ENCODE data around the gene GPHB5.
"Not testable (repeated sequence)": the region's sequence is repeated elsewhere in the genome, so short reads cannot be mapped to it uniquely, and the experiment has no call there.

Gene GPHB5

DNA sequence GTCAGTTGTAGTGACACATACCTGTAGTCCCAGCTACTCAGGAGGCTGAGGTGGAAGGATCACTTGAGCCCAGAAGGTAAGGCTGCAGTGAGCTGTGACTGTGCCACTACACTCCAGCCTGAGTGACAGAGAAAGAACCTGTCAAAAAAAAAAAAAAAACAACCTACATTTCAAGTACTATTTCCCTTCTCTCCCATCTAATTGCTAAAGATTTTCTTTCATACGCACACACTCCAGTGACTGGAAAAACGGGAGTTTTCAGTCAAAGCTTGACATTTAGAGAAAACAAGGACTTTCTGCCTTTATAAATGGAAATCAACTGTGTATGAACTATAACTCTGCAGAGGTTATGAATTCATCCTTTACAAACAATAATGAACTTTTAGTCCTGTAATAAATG is 25.9 kb downstream of the GPHB5 start:
- no peak for DNase-seq

DNA sequence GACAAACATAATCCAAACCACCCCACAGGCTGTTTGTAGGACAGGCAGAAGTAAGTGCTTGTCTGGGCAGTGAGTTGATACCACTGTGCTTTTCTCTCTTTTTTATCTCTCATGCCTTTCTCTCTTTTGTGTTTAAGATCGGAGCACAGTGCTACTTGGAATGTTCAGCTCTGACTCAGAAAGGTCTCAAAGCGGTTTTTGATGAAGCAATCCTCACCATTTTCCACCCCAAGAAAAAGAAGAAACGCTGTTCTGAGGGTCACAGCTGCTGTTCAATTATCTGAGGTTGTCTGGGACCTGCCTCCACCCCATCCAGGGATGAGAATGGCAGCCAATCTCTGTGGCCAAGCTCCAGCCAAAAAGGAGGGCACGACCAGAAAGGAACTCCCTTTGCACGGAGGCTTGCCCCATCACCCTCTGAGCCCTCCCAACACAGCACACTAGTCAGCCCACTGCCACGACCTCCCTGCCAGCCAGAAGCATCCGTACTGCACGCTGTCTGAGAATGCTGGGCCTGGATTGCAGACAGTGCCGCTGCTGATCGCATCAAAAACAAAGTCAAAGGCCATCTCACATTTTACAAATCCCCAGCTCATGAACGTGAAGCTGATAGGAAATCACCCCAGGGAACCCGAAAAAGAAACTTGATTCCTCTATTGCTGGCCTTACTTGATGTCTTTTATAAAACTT is 27.8 kb downstream of the GPHB5 start:
- DNase-seq = peak; percentile 82

DNA sequence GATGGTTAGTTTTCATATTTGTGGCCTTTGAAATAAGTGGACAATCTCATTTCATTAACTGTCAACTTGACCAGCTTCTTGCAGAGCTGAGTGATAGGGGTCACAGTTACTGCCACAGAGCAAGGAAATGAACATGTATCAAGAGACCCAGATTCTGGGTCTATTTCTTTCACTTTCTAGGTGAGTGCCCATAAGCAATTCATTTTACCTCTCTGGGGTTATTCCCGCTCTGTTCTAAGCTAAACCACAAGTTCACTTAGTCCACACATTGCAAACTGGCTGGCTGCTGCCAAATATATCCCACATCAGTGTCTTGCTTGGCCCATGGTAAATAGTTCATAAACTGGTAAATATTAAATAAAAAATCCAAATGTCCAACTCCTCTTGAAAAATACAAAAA is 29.9 kb downstream of the GPHB5 start:
- no peak for DNase-seq

DNA sequence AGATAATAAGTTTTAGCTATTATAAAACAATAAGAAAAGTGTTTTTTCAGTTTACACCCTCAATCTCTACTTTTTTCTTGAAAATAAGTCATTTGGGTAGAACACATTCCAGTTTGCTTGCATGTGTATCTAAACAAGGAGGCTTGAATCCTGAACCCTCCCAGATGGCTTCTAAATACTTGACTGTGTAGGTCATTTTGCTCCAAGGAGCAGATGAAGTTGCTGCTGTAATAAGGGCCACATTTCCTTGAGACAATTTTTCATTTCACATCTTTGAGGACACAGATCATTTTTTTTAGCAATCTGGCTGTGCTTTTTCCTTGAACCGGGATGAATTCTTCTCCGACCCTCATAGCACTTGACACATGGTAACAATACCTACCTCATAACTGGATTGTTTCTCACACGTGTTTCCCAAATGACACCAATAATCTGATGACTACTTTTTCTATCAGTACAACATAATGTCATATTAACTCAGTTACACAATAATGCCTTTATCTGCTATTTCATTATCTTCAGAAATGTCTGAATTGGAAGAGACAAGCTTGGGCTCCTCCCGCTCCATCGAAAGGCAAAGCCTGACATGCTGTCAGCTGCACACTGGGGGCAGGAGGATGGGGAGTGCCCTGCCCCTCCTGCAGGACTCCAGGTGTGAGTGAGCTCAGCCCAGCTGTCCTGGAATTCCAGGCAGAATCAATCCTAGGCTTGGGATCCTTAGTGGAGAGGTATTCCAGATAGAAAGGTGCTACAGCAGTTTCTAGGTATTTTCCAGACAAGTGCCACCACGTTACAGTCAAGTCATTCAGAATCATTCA is 30.9 kb downstream of the GPHB5 start:
- no peak for DNase-seq

DNA sequence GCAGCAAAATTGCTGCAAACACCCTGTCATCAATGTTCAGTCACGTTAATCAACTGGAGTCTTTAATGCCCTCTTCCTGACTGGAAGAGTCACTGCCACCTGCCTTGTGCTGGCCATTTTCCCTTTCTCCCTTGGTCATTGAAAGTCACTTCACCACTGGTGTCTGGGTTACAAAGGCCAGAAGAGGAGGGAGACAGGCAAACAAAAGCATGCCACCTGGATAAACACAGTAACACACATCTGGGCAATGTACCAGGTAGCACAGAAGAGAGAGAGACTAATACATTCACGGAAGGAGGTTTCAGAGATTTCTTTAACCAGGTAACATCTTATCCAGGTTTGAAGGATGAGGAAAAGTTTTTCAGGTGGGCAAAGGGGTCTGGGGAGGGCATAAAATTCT is 32.7 kb downstream of the GPHB5 start:
- DNase-seq = no peak

DNA sequence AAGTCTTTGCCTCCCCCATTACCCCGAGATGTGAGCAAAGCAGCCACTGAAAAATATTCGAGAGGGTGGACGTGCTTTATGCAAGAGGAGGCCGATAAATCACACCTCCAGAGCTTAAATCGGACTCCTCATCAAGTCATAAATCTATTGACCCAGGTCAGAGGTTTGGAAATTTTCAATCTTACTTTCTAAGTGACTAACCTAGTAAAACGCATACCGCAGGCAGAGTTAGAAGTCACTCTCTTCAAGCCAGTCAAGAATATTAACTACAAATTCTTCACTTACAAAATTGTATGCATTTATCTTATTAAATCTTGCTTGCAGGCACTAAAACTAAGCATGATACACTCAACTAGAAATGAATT is 34.9 kb downstream of the GPHB5 start:
- no peak for DNase-seq

DNA sequence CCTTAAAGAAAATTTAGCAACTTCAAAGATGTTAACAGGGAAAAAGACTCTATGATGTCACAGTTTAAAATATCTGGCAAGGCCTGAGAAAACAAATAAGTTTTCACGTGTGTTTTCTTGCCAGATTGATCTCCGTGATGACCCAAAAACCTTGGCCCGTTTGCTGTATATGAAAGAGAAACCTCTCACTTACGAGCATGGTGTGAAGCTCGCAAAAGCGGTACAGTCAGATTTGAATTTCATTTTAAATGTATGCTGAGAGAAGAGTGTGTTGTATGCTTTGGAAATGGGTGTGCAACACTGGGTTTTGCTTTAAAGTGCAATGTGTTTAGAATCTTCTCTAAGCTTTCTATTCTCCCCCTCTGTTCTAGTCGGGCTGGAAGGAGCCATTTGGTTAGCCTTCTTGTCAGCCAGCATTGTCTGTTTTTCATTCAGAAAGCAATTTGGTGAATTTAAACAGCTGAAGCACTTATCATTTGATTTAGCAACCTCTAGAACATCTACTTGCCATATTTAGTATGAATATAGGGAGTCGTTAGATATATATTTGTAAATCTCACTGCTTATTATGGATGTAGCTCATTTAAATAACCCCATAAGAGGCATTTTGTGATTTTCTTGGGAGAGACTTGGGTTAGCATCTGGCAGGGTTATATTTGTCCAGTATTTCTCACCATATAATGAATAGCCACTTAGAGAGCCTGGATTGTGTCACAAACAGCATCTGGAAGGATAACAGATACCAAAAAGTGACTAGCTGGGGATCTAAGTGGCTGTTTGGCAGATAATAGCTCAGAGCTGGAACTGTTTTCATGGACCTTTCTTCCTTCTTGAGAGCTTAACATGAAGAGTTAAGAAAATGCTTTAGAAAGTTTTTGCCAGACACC is 35.5 kb downstream of the GPHB5 start:
- peak; percentile 66 for DNase-seq

DNA sequence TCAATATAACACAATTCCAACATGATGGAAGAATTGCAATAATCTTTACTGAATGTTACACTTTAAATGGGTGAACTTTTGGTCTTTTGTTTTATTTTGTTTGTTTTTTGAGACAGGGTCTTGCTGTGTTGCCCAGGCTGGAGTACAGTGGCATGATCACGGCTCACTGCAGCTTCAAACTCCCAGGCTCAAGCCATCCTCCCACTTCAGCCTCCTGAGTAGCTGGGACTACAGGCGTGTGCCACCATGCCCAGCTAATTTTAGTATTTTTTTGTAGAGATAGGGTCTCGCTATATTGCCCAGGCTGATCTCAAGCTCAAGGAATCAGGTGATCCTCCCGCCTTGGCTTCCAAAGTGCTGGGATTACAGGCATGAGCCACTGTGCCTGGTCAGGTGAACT is 38.8 kb downstream of the GPHB5 start:
- not testable (repeated sequence) for DNase-seq

DNA sequence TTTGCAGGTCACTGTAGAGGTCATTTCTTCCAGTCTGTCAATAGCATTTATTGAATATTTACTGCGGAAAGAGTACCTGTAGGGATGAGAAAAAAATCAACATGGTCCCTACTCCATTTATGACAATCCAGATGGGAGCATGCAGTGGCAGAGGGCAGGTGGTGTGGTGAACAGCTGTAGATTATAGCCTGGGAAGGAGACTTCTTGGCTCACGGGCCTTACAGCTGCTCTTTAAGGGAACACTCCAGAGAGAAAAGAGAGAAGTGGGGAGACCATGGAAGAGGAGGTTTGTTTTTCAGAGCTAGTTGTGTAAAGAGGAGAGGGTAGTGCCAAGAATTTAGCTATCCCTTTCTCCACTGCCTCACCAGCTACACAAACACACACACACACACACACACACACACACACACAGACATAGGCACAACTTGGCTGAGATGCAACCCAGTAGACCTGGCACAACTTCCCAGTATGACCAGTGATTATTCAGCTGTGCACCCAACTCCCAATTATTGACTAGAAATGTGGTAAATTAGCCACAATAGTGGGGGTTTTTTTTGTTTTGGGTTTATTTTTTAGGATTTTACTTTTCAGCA is 41.0 kb downstream of the GPHB5 start:
- no peak for DNase-seq

DNA sequence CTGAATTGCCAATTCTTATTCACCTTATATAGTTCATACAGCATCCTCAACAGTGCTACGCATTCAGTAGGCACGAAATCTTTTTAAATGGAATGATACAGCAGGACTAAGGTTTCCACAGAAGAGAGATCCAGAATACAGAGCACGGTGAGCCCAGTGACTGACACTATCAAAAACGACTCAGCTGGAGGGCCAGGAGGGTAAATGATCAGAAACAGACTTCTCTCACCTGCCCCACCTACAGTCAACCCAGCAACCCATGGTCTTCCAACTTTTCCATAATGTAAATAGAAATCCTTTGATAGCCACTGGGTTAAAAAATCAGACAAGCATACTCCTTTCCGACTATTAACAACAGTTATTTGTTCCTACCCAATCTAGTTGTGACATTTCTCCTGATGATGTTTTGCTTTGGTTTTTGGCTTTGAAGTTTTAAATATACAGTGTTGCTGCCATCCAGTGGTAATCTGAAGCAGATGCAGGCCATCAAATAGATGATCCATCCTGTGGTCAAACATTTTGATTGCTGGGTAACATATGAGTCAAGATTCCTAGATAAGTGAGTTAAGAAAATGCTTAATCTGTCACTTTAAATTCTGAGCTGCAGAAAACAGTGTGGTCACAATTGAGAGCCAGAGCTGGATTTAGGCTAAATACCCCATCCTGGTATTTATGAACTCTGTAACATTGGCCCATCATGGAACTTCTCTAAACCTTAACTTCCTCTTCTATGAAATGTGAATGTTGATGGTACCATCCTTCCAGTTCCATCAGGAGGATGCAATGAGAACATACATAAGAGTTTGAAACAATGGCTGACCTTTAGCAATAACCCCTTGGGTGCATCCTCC is 42.0 kb downstream of the GPHB5 start:
- DNase-seq = no peak

DNA sequence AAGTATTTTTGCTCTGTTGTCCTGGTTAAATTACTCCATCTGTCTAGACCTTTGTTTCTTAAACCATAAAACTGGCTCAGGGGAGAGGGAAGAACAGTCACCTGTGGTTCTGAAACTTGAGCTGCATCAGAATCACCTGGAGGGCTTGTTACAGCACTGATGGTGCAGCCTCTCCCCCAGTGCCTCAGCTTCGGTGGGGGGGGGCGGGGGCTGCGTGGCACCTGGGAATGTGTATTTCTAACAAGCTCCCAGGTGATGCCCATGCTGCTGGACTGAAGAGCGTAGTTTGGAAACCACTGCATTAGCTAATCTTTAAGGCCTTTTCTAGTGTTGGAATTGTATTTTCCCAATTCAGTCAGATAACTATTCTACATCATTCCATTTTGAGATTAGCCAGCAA is 42.7 kb downstream of the GPHB5 start:
- no peak for DNase-seq

DNA sequence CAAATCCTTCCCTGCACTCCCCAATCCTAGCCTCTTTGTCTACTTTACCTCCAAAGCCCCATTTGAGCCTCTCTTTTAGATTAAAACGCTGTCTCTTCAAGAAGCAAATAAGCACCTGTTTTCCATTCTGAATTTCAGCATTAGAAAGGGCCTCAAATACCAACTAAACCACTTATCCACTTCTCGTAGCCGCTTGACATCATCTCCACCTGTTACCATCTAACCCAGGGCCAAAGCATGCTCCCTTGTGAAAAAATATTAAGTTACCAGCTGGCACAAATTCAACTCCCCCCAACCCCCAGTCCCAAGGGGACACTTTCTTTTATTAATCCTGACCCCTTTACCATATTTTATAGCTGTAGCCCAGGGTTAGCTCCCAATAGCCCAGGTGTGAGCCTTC is 43.1 kb downstream of the GPHB5 start:
- no peak for DNase-seq

DNA sequence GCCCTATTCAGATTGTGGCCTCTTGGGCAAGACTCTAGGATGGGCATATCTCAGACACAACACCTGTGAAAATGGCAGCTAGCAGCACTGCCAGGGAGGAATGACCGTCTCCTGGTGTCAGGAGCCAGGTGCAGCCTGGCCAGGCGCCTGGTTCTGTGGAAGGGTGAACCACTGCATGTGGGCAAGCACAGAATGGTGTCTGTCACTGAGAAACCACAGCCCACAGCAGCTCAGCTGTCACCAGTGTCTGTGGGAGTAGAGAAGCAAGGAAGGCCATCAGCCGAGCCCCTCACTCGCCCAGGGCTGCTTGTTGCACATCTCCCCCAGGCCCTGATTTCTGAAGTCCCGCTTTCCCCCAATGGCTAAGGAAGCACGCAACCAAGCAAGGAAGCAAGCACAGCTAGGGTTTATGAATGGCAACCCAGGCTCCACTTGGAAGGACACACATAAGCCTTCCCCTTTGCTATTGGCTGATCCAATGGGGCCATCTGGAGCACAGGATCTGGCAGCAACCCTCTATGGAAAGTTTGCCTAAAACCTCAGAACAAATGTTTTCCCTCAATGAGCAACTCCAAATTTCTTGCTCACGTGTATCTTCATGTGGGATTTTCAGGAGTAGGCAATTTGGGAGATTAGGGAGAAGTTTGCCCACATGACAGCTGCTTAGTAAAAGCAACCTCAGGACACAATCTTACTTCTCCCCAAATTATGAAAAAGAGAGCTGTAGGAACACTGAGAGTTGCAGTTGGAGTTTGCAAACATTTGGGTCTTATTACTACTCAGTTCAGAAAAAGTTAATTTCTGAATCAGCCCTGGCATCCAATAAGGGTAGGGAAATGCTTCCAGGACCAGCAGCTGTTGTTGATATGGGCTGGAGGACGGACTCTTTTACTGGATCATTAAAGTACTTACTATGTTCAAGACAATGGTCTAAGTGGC is 44.7 kb downstream of the GPHB5 start:
- DNase-seq = no peak

DNA sequence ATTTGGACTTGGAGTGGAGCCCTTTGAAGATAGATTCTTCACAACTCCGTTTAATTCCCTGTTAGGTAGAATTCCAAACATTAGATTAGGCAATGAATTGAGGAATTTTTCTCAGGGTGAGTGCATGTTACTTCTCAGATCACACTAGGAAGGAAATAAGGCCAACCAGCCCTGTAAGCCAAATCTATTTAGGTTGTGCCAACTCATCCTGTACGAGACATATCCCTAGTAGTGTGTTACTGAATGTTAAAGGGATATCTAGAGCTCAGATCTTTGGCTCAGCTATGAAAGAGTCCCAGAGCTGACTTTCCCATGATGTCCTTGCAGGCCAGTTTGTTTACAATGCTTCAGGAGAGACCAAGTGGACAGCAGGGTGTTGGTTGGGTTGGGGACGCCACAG is 45.6 kb downstream of the GPHB5 start:
- DNase-seq = no peak

DNA sequence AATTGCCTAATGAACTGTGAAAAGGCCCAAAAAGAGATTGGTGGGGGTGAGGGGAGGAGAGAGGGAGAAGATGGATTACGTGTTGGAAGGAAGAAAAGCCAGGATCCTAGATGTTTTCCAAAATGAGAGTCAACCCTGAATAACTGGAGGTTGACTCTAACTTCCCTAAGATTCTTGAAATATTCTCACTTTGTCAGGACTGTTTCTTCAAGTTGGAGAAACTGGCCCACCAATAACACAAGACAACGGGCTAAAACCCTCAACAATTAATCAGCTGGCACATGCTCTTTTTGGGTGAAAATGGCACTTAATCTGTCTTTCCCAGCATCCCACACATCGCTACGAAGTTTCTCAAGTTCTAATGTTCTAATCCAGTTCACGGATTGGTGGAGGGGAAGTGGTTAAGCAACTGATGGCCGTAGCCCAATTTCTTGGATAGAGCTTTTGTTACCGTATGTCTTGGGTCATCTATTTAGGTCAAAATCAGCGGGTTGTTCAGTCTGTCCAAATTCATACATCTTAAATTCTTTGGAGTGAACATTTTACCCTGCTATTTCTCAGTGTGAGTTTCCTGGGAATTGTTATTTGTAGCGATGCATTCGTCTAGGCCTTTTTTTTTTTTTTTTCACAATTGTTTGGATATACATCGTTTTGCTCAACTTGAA is 49.0 kb downstream of the GPHB5 start:
- no peak for DNase-seq

DNA sequence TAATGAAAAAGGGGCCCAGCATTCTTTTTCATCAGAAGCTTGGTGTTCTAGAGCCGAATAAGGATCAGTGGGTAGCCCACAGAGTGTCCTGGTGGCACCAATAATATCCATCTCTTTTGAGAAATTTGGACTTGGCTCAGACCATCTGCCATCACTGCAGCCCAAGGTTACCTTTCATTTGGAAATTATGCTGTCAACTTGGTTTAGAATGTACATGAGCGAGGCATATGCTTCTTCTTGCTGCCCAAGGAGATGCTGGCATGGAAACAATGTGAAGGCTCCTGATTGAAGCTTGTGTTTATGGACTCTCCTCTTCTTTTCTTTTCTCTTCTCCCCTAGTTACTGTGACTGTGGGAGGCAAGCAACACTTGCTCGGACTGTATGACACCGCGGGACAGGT is 50.0 kb downstream of the GPHB5 start:
- no peak for DNase-seq

DNA sequence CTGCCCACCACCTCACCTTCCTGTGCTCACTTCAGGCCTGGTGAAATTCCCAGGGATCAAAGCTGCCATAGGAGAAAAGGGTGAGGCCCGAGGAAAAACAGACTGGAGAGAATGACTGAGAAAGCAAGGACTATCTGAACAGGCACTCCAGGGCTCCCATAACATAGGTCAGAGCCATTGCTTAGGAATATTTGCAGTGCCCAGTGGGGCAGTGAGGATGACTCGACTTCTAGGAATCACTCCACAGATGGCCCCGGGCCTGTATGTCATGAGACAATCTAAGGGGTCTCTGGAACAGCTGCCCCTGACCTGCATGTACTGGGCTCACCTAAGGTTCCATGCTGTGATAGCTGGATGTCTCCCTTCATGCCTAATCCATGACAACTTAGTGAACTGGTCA is 51.6 kb downstream of the GPHB5 start:
- DNase-seq = peak; percentile 91

DNA sequence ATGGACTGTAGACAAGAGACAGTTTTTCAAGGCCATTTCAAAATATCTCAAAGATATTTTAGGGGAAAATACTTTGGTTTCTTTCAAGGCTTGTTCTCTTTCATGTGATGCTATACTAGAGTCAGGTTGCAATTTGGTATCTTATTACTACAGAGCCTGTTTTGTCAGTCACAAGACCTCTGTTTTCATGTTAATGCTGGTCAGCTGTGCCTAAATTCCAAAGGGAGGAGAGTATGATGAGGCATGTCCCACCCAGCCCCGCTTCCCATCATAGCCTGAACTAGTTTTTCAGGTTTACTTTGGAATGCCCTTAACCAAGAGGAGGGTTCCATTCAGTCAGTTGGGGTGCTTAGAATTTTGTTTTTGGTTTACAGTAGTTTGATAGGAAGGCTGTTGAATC is 52.6 kb downstream of the GPHB5 start:
- DNase-seq = peak; percentile 86

Data from islet precursor cell (in vitro differentiated cells).